Measurements from ENCODE around the gene SPTAN1. TPM values are rescaled to one million over a fixed set of nuclear protein-coding genes. Genes with fewer than 3 reads are reported as not detected.

Gene SPTAN1
- total RNA-seq, 3 donors from 2014 or later (not counting 1 experiment from before 2014, with no cell fraction given), result 301 to 420 (median 400) TPM

DNA sequence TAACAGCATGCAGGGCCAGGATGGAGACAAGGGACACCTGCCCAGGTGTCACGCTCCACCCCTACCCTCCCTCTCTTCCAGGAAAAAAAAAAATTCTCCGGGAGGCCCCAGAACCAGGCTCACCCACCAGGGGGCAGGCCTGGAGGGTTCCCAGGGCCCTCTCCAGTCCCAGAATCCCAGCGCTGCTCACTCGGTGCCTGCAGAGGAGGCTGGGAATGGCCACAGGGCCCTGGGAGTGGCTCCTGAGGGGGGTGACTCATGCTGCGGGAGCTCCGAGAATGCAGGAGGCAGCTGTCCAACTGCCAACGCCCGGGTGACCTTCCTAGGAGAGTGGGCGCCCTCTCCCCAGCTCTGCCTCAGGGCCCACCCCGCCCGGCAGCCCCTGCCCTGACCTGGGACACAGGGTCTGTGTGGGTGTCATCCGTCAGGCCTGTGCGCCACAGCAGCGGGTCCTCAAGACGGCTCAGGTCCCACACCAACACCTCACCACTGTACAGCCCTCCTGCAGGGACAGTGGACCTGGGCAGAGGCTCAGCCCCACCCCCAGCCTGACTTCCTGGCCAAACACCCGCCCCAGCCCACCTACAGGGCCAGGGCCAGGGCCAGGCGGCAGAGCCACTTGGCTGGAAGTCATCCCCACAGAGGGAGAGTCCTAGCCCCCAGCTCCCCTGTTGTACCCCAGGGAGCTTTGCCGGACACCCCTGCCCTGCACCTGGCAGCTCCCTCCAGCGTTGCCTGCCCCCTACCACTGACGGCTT is 83.1 kb downstream of the SPTAN1 start:
- H3K4me3 Mint-ChIP-seq, result no peak overlapping the region
- no peaks in the 10 kb centered on the region for H3K4me1 Mint-ChIP-seq
- no peaks in the 10 kb centered on the region for H3K27me3 Mint-ChIP-seq (ENCODE audit: low read depth in 2 of 2)
- DNase-seq (no peak), ATAC-seq (no peak)
- intact Hi-C loops (cut with micrococcal nuclease), result no loop called here
- WGBS (ENCODE audit: insufficient coverage), result 88% methylated on average over 20 of the region's 20 CpGs
- TF ChIP-seq, protein P1, sequence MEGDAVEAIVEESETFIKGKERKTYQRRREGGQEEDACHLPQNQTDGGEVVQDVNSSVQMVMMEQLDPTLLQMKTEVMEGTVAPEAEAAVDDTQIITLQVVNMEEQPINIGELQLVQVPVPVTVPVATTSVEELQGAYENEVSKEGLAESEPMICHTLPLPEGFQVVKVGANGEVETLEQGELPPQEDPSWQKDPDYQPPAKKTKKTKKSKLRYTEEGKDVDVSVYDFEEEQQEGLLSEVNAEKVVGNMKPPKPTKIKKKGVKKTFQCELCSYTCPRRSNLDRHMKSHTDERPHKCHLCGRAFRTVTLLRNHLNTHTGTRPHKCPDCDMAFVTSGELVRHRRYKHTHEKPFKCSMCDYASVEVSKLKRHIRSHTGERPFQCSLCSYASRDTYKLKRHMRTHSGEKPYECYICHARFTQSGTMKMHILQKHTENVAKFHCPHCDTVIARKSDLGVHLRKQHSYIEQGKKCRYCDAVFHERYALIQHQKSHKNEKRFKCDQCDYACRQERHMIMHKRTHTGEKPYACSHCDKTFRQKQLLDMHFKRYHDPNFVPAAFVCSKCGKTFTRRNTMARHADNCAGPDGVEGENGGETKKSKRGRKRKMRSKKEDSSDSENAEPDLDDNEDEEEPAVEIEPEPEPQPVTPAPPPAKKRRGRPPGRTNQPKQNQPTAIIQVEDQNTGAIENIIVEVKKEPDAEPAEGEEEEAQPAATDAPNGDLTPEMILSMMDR (IDR thresholded peaks at IDR 0.05), result no peak
- H3K4me1 ChIP-seq (ENCODE audit: control insufficient read depth, insufficient read depth, low read length), result no peaks in the 10 kb centered on the region
- H3K36me3 Mint-ChIP-seq, result no peaks in the 10 kb centered on the region
- H3K9me3 Mint-ChIP-seq, result no peaks in the 10 kb centered on the region
- H3K27ac Mint-ChIP-seq, result no peak overlapping the region
- no peaks in the 10 kb centered on the region for H3K9me3 ChIP-seq (ENCODE audit: control insufficient read depth, insufficient read depth, low read length)
- H3K27ac ChIP-seq (ENCODE audit: low read length), result no peak overlapping the region
- peaks cover 32% of the 10 kb centered on the region for H3K36me3 ChIP-seq (ENCODE audit: control insufficient read depth, insufficient read depth, low read length)
- H3K27me3 ChIP-seq (ENCODE audit: control insufficient read depth, insufficient read depth, low read length), result no peaks in the 10 kb centered on the region
- no peak overlapping the region for H3K4me3 ChIP-seq (ENCODE audit: low read length)

DNA sequence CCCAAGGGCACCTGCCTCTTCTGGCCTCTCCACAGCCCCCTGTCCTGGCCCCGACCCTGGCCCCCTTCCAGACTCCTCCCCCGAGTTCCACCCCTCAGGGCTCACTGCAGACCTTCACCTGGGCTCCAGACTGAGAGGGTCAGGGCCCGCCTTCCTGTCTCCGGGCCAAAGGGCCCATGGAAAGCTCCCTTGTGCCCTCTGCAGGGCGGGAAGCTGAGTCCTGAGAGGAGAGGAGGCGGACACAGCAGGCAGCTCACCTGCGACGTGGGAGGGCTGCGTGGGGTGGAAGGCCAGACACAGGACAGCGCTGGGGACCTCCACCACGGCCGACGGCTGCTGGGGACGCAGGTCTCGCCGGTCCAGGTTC is 83.6 kb downstream of the SPTAN1 start:
- Mint-ChIP-seq H3K9me3 (no peaks in the 10 kb centered on the region), H3K27ac (no peak overlapping the region), H3K4me3 (no peak overlapping the region), H3K27me3 (ENCODE audit: low read depth in 2 of 2) (no peaks in the 10 kb centered on the region), H3K4me1 (no peaks in the 10 kb centered on the region), H3K36me3 (no peaks in the 10 kb centered on the region)
- 94% methylated on average over 16 of the region's 16 CpGs for WGBS (ENCODE audit: insufficient coverage)
- Histone ChIP-seq H3K27ac (ENCODE audit: low read length) (no peak overlapping the region), H3K36me3 (ENCODE audit: control insufficient read depth, insufficient read depth, low read length) (peaks cover 29% of the 10 kb centered on the region), H3K9me3 (ENCODE audit: control insufficient read depth, insufficient read depth, low read length) (no peaks in the 10 kb centered on the region), H3K4me3 (ENCODE audit: low read length) (no peak overlapping the region), H3K4me1 (ENCODE audit: control insufficient read depth, insufficient read depth, low read length) (no peaks in the 10 kb centered on the region), H3K27me3 (ENCODE audit: control insufficient read depth, insufficient read depth, low read length) (no peaks in the 10 kb centered on the region)
- intact Hi-C loops (cut with micrococcal nuclease), result no loop called here
- TF ChIP-seq, protein P1 (IDR thresholded peaks at IDR 0.05), result no peak
- no peak for ATAC-seq
- DNase-seq, result no peak

DNA sequence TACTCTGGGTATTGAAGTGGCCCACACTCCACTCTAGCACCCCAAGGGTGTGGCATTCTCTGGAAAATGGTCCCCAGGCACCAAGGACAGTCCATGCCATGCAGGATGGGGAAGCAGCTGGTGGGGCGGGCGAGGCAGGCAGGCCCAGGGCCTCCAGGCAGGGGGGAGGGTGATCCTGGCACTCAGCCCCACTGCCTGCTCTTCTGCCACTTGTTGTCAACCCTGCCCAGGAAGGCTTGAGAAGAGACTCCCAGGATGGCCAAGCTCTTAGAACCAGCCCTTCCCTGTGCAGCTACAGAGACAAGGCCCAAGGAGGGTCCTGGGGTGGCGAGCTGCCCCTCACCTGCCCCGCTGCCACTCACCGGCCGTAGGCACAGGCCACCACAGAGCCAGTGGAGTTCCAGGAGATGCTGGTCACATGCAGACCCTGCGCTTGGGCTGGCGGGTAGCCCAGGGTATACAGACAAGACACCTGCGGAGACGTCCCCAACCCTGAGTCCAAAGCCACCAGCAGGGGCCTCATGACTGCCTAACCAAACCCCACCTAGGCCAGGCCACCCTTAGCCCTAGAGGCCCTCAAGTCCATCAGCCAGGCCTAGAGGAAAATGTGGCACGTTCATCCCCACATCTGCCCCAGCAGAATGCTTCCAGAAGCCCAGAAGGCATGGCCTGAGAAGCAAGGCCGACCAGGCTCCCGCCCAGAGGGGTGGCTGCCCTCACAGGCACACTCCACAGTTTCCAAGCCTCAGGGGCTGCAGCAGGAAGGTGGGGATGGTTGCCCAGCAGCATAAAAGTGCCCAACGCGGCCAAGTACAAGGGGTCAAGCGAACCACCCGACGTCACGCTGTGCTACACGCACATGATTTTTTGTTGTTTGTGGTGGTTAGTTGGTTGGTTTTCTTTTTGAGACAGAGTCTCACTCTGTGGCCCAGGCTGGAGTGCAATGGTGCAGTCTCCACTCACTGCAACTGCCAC is 84.5 kb downstream of the SPTAN1 start:
- 97% methylated on average over 20 of the region's 20 CpGs for WGBS (ENCODE audit: insufficient coverage)
- Histone ChIP-seq H3K27ac (ENCODE audit: low read length) (no peak overlapping the region), H3K4me3 (ENCODE audit: low read length) (no peak overlapping the region), H3K27me3 (ENCODE audit: control insufficient read depth, insufficient read depth, low read length) (no peaks in the 10 kb centered on the region), H3K4me1 (ENCODE audit: control insufficient read depth, insufficient read depth, low read length) (no peaks in the 10 kb centered on the region), H3K9me3 (ENCODE audit: control insufficient read depth, insufficient read depth, low read length) (no peaks in the 10 kb centered on the region), H3K36me3 (ENCODE audit: control insufficient read depth, insufficient read depth, low read length) (peaks cover 22% of the 10 kb centered on the region)
- H3K4me3 Mint-ChIP-seq, result no peak overlapping the region
- H3K36me3 Mint-ChIP-seq, result no peaks in the 10 kb centered on the region
- ATAC-seq (no peak), DNase-seq (no peak)
- H3K27me3 Mint-ChIP-seq (ENCODE audit: low read depth in 2 of 2), result no peaks in the 10 kb centered on the region
- no peak overlapping the region for H3K27ac Mint-ChIP-seq
- TF ChIP-seq, protein P1 (IDR thresholded peaks at IDR 0.05), result no peak
- no peaks in the 10 kb centered on the region for H3K4me1 Mint-ChIP-seq
- no peaks in the 10 kb centered on the region for H3K9me3 Mint-ChIP-seq
- intact Hi-C loops (cut with micrococcal nuclease), result no loop called here
